Transverse colon (tissue), 4 donors: Measurements from ENCODE around the gene SOD3. TPM values are rescaled to one million over a fixed set of nuclear protein-coding genes. Genes with fewer than 3 reads are reported as not detected.

Source experiments
- DNase-seq: peaks from one replicate; pipeline ENCODE4 v3.0.0-alpha.2; 2019
- H3K27ac ChIP-seq, 4 donors: fragments of 200-600 bp; sonication (generic); 2 replicates each; pipeline ENCODE4 v1.5.1; 2016 to 2018; ENCODE audit warnings: inconsistent platforms in 4 of 4
- H3K27me3 ChIP-seq: fragments of 200-600 bp; sonication (generic); 2 replicates; pipeline ENCODE4 v1.5.1; 2017; ENCODE audit warnings: inconsistent platforms
- H3K36me3 ChIP-seq, 4 donors: fragments of 200-600 bp; sonication (generic); 2 replicates each; pipeline ENCODE4 v1.5.1; 2017 to 2019; ENCODE audit warnings: inconsistent platforms in 4 of 4
- H3K4me1 ChIP-seq, 4 donors: fragments of 200-600 bp; sonication (generic); 2 replicates each; pipeline ENCODE4 v1.5.1; 2017 to 2020; ENCODE audit warnings: inconsistent platforms in 4 of 4
- H3K4me3 ChIP-seq, 4 donors: fragments of 200-600 bp; sonication (generic); 1 replicate in 1 of 4; 2 replicates in 3 of 4; pipeline versions ENCODE4 v1.5.1 to v1.6.1; 2017 to 2019; ENCODE audit warnings: inconsistent platforms in 4 of 4
- H3K9me3 ChIP-seq, 2 donors: fragments of 200-600 bp; sonication (generic); 2 replicates each; pipeline ENCODE4 v1.5.1; 2017 to 2019; ENCODE audit warnings: inconsistent platforms in 2 of 2
- EP300 ChIP-seq: sonication (generic); formaldehyde crosslinking; IDR thresholded peaks from one replicate; pipeline ENCODE4 v1.6.1; 2017; ENCODE audit warnings: antibody characterized with exemption, low read depth
- POLR2A ChIP-seq: fragments of 450-650 bp; IDR thresholded peaks from one replicate; pipeline ENCODE4 v1.6.1; 2016; ENCODE audit warnings: antibody characterized with exemption, mild to moderate bottlenecking, moderate library complexity
- POLR2AphosphoS5 ChIP-seq, 3 donors: sonication (generic); formaldehyde crosslinking; IDR thresholded peaks; one replicate each; pipeline ENCODE4 v1.6.1; 2016; ENCODE audit warnings: antibody characterized with exemption in 3 of 3
- WGBS, 2 donors: methylation state at CpG; one replicate each; pipeline ENCODE4 v1.1.5; 2018; ENCODE audit warnings: low coverage in 1 of 2; 5-methylcytosine and 5-hydroxymethylcytosine counted together
- in situ Hi-C, 4 donors: fragments of 200-750 bp; cut with MboI; loops; one replicate each; pipeline versions ENCODE4 v1.15.0 to v1.15.1; 2017; ENCODE audit warnings: low sequenced_read_pairs in 3 of 4, low pct_ligation_motif_present in 1 of 4, low pct_unique_long_range_greater_than_20kb in 1 of 4
- intact Hi-C: fragments of 100-400 bp; cut with DNase I; formaldehyde crosslinking; loops from one replicate; pipeline ENCODE4 v1.15.1; 2023; ENCODE audit warnings: low total_unique reads
- total RNA-seq, 4 donors: library from RNA; depleted of rRNA; stranded (reverse); fragments of >200 nt; gene quantifications; one replicate each; pipeline ENCODE4 v1.1.0, GENCODE V29; 2016
- TF ChIP-seq, protein P1 (sequence below), 5 experiments: fragments of 200-600 bp in 3 of 5; fragments of 450-650 bp in 2 of 5; sonication (generic) in 3 of 5; IDR thresholded peaks; 1 replicate in 2 of 5; 2 replicates in 3 of 5; pipeline ENCODE4 v1.5.1; 2016 to 2017; ENCODE audit warnings: antibody characterized with exemption in 5 of 5, inconsistent platforms in 3 of 5, mild to moderate bottlenecking in 2 of 5, moderate library complexity in 1 of 5

SOD3 gene
- total RNA-seq, 4 donors from 2014 or later = 27.7 to 112 (median 71.7) TPM

DNA sequence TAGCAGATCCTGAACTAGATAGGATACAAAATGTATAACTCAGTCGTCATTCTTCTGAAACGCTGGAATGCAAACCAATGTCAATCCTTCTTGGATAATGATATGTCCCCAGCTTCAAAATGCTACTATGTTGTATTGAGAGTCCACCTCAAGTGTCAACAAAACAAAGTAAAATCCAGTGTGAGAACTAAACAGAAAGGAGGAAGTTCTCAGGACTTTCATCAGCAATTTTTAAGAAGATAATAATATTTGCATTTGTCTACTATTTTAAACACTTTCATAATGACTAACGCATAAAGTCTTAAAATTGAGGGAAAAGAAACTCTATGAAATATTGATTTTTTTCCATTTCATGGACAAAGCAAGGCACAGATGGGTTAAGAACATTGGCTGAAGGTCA is 36.3 kb downstream of the SOD3 start:
- in situ Hi-C loops = no loop called here
- WGBS, 2 donors = 92 to 95% methylated on average over 3 of the region's 3 CpGs
- Histone ChIP-seq H3K27ac (no peak overlapping the region), H3K9me3 (no peaks in the 10 kb centered on the region), H3K4me3 (no peak overlapping the region), H3K27me3 (no peaks in the 10 kb centered on the region), H3K4me1 (no peaks in the 10 kb centered on the region), H3K36me3 (peaks cover 0 to 4% (median 0%) of the 10 kb centered on the region in 4 donors)
- TF ChIP-seq EP300 (no peak), POLR2A (no peak), POLR2AphosphoS5 (IDR thresholded peaks at IDR 0.05) (no peak)
- TF ChIP-seq, protein P1, sequence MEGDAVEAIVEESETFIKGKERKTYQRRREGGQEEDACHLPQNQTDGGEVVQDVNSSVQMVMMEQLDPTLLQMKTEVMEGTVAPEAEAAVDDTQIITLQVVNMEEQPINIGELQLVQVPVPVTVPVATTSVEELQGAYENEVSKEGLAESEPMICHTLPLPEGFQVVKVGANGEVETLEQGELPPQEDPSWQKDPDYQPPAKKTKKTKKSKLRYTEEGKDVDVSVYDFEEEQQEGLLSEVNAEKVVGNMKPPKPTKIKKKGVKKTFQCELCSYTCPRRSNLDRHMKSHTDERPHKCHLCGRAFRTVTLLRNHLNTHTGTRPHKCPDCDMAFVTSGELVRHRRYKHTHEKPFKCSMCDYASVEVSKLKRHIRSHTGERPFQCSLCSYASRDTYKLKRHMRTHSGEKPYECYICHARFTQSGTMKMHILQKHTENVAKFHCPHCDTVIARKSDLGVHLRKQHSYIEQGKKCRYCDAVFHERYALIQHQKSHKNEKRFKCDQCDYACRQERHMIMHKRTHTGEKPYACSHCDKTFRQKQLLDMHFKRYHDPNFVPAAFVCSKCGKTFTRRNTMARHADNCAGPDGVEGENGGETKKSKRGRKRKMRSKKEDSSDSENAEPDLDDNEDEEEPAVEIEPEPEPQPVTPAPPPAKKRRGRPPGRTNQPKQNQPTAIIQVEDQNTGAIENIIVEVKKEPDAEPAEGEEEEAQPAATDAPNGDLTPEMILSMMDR (IDR thresholded peaks at IDR 0.05) = no peak
- no peak for DNase-seq
- intact Hi-C loops = loop anchor here (10.0 kb wide), 1 partner anchor 153 kb away; no protein-coding TSS in a partner anchor

DNA sequence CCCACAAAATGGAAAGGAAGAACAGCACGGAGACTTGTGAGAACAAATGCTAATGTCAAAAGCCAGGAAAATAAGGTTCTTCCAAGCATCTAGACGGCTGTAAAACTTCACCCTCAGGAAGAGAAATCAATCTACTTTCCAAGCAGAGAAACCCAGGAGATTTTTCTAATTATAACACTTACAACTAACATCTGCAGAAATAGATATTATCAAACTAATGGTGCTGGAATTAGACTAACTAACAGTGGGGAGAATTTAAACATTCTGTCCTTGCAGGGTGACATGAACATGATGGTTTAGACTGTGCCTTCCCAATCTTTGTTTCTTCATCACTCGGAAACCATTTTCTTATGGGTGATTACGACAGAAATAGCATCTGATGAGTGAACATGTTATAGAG is 40.3 kb downstream of the SOD3 start:
- TF ChIP-seq POLR2A = no peak
- TF ChIP-seq, protein P1 (IDR thresholded peaks at IDR 0.05) = no peak
- no peak for TF ChIP-seq POLR2AphosphoS5 (IDR thresholded peaks at IDR 0.05)
- TF ChIP-seq EP300 = no peak
- no peaks in the 10 kb centered on the region for H3K27me3 ChIP-seq

DNA sequence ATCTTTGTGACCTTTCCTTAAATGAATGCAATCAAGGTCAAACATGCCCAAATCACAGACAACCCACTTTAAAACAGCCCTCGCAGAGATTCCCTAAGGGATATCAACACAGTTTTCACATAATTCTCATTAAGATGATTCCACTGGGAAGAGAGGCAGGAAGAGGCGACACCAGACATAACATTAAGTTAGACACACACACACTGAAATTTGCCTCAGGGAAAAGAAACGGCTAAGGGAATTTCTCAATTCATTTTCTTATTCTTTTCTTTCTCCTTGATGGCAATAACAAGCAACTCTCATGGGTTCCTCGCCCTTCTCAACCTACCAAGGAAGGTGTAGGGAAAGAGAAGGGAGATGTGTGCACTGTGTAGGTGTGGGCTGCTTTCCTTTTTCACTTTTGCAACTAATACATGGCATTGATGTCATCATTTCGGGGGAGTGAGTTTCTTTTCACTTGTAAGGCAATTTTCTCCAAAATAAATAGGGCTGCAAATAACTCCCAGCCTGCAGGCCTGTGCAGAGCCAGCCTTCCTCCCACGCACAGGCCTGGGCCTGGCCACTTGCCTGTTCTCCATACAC is 41.4 kb downstream of the SOD3 start:
- no peak for TF ChIP-seq POLR2A
- TF ChIP-seq, protein P1 (IDR thresholded peaks at IDR 0.05) = no peak
- no peak for TF ChIP-seq POLR2AphosphoS5 (IDR thresholded peaks at IDR 0.05)
- TF ChIP-seq EP300 = no peak

More for the DNA sequence above, 40.3 kb downstream of the SOD3 start:
- DNase-seq = no peak
- intact Hi-C loops = loop anchor here (10.0 kb wide), 1 partner anchor 149 kb away; no protein-coding TSS in a partner anchor
- in situ Hi-C loops = no loop called here
- Histone ChIP-seq H3K27ac (no peak overlapping the region), H3K9me3 (no peaks in the 10 kb centered on the region), H3K36me3 (peaks cover 0 to 4% (median 0%) of the 10 kb centered on the region in 4 donors), H3K4me3 (no peak overlapping the region), H3K4me1 (peaks cover 0 to 3% (median 0%) of the 10 kb centered on the region in 4 donors)
- WGBS, 2 donors = 91 to 92% methylated on average over 4 of the region's 4 CpGs

DNA sequence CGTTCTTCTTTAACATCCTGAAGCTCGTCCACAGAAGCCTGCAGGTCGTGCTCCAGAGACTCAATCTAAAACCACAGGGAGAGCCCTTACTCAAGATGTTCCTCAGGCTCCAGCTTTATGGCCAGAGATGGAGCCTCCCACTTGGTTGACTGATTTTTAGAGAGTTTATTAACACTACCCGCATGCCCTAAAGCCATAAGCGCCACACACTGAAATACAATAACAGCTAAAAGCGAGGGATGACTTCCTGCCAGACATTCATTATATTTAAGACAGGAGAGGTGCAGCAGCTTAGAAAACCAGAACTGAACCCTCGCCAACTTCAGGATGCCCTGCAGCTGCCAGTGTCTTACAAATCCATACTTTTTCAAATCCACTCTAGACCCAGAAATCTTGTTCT is 42.0 kb downstream of the SOD3 start:
- DNase-seq = no peak
- H3K9me3 ChIP-seq = no peaks in the 10 kb centered on the region
- intact Hi-C loops = loop anchor here (10.0 kb wide), 1 partner anchor 147 kb away; no protein-coding TSS in a partner anchor
- no peaks in the 10 kb centered on the region for H3K27me3 ChIP-seq
- in situ Hi-C loops = no loop called here
- H3K27ac ChIP-seq = no peak overlapping the region
- TF ChIP-seq POLR2A (no peak), POLR2AphosphoS5 (IDR thresholded peaks at IDR 0.05) (no peak), EP300 (no peak)
- TF ChIP-seq, protein P1 (IDR thresholded peaks at IDR 0.05) = no peak
- no peak overlapping the region for H3K4me3 ChIP-seq
- peaks cover 0 to 10% (median 0%) of the 10 kb centered on the region in 4 donors for H3K4me1 ChIP-seq
- WGBS, 2 donors = 87 to 96% methylated on average over 4 to 7 of the region's 7 CpGs
- H3K36me3 ChIP-seq = peaks cover 0 to 4% (median 0%) of the 10 kb centered on the region in 4 donors

More for the DNA sequence above, 41.4 kb downstream of the SOD3 start:
- no peak overlapping the region for H3K27ac ChIP-seq
- peaks cover 0 to 5% (median 0%) of the 10 kb centered on the region in 4 donors for H3K4me1 ChIP-seq
- WGBS, 2 donors = 83 to 89% methylated on average over 4 to 6 of the region's 6 CpGs
- no peaks in the 10 kb centered on the region for H3K9me3 ChIP-seq
- H3K36me3 ChIP-seq = peaks cover 0 to 4% (median 0%) of the 10 kb centered on the region in 4 donors
- no peak overlapping the region for H3K4me3 ChIP-seq
- in situ Hi-C loops (no loop called here), intact Hi-C loops (loop anchor here (10.0 kb wide), 1 partner anchor 148 kb away; no protein-coding TSS in a partner anchor)
- no peaks in the 10 kb centered on the region for H3K27me3 ChIP-seq
- no peak for DNase-seq
